Stimulated activated CD4-positive, alpha-beta T cell treated with anti-CD3 and anti-CD28 coated beads, Interleukin-1b, Interleukin-23, amount 100 ng/mL, for 24 hours (primary cell): Measurements from ENCODE around the gene ECD.
A peak's percentile ranks its signal among the peaks of the same experiment; 100 is the strongest.

Experiments used
- DNase-seq, 4 experiments: peaks; one replicate each; pipeline ENCODE4 v3.0.0-alpha.2; 2020; ENCODE audit warnings: low read depth in 4 of 4, low spot score in 1 of 4

Gene ECD

DNA sequence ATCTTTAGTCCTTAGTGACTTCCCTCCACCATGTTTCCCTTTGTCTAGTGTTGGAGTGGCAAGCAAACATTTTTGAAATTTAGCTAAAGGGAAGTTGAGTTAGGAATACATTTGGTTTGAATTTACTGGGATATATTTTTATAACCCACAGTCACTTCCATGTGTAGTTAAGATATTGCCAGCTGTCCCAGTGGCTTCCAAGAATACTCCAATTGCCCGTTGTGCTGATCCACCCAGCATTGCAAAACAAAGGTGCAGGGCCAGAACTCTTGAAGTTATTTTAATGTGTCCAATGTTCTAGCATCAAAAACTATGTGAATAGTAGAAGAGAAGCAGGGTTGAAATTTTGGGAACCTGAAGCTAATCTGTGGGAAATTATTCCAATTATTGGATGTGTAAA is 68.7 kb downstream of the ECD start:
- DNase-seq, result no peak

DNA sequence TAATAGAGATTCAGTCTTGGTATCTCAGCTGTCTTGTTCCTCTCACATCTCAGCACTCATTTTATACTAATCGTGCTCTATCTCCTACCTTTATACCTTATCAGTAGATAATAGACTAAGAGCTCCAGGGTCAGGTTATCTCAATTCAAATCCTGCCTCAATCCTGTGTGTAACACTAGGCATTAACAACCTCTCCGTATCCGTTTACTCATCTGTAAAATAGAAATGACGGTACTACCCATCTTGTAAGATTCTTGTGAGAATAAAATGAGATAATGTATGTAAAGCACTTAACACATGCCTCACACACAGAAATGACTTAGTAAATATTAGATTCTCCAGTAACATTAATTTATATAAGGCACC is 70.5 kb downstream of the ECD start:
- DNase-seq, result no peak

DNA sequence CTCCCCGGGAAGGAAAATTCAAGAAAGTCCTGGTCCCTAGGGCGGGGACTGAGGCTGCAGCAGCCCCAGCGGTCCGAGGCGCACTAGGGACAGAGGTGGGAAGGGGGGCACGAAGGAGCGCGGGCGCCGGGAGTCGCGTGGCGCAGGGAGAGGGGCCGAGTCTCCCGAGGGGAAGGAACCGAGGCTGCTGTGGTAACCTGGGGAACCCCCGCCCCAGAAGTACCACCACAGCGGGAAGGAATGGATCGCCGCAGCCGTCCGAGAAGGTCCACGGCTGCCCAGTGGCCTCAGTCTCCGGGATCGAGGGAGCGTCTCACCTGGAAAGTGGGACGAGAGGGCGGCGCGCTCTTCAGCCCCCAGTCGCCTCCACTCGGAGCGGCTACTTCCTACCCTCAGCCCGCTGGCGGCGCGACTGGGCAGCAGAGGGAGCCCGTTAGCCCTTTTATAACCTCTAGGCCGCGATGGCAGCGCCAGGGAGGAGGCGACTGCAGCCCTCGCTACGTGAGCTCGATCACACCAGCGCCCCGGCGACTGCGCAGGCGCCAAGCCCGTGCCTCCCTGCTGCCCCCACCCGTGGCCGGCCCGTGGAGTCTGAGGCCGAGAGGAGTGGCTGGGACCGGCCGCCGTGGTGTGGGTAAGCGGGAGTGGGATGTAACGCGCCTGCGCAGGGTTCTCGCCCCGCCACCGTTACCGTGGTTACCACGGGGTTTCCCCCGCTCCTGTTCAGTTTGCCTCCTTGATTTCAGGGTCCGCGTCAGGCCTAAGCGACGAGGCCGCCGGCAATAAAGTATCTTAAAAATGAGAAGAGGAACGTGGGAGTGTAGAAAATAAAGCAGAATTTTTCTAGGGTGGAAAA is 71.1 kb downstream of the ECD start, which contains the start of gene P4HA1:
TSS of gene P4HA1 (minus strand) at position 418 of the 856 bp plus-strand sequence. CDS start 21,983 bp downstream, outside the sequence.
- DNase-seq, result peak; percentile 96 to 98 (median 96)

DNA sequence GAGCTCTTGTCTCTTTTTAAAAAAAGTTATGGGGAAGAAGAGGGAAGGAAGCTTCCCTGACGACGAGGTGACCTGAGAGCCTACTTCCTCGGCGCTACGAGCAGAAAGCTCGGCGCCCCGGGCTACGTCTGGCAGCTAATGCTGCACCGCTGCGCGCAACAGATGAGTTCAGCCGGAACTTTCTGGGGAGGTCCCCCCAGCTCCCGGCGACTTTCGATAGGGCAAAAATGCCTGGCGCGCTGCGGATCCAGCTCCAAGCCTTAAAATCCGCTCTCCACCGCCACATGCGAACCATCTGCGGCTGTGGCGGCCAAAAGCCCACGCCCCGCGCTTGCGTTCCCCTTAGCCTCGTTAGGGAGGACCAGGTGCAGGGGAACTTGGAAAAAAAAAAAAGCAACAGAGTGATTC is 71.8 kb downstream of the ECD start:
- peak; percentile 33 to 57 (median 52) for DNase-seq

DNA sequence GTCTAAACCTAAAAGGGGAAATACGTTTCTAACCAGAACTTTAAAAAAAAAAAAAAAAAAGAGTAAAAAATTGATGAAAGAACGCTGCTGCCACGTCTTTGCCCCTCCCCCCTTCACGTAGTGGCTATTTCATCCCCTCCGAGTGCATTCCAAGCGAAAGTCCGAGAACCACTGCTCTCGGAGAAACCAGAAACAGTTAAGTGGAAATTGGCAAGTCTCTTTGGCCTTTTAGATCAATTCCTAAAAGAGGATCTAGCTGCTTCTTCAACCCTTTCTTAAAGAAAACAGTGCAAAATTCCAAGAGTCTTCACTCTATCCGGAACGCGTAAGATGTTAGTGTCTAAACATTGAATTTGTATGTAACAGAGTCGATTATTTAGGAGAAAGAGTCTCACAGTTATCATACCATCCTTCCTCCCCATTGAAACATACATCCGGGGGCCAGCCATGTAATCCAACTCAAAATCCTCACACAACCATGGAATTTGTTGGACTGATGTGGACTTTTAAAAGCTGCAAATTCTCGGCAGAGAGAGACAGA is 72.3 kb downstream of the ECD start:
- DNase-seq, result peak in 2 of 4 experiments; percentile 12 to 24

DNA sequence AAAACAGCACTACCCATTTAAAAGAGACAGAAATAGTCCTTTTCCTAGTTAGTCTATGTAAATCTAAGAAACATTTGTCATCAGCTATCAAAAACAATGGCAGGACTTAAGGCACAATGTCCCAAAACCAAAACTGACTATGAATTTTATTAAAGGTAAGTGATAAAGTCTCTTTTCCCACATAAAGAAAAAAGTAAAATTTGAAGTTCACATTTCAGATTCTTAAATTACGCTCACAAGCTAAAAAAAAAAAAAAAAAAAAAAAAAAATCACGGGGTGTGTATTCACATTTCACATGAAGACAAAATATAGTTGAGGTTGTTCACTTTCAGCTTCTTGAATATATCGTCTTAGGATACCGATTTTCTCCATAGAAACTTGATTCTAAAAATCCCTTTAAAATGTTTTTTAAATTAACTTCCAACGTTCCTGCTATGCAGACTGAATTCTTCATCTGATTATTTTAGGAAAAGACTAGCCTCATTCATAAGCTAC is 72.8 kb downstream of the ECD start:
- DNase-seq, result no peak

DNA sequence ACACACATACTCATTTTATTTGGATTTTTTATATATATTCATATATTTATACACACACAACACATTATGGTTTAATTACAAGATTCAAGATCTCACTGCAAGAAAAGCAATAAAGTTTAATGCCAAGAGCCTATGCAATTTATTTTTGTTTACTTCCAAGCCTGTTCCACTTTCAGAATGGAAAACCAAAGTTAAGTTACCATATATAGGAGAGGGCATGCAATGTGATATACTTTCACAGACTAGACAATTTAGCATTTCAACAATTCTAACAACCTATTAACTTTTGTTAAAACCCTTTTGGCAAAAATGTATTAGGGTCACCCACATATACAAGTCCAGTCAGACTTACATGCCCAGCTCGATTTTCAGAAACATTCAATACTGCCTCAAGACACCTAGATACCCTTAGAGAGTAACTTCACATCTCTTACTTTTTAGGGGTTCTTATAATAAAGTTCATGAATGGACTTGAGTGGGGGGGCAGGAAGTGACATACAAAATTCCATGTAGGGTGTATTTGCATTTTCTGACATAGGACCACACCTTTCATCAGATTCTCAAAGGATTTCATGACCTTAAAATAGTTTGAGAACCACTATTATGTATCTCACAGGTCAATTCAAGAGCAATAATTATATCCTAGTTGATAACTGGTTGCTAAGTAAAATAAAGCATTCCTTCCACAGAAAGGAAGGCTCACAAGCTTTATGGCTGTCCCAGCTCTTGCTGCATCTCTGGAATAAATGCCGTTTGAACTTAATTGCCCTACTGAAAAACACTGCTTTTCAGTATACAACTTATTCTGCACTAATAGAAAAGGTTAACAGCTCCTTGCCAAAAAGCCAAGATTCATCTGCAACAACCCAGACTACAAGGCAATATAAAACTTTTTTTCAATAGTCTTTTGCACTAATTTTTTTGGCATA is 73.6 kb downstream of the ECD start:
- no peak for DNase-seq

DNA sequence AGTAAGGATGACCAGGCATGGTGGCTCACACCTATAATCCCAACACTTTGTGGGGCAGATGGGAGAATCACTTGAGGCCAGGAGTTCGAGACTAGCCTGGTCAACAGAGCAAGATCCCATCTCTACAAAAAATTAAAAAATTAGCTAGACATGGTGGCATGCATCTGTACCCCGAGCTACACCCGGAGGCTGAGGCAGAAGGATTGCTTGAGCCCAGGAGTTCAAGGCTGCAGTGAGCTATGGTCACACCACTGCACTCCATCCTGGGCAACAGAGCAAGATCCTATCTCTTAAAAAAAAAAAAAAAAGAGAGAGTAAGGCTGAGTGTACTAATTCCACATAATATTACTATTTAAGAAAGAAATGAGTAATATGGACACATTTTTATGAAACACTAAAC is 75.0 kb downstream of the ECD start:
- no peak for DNase-seq

DNA sequence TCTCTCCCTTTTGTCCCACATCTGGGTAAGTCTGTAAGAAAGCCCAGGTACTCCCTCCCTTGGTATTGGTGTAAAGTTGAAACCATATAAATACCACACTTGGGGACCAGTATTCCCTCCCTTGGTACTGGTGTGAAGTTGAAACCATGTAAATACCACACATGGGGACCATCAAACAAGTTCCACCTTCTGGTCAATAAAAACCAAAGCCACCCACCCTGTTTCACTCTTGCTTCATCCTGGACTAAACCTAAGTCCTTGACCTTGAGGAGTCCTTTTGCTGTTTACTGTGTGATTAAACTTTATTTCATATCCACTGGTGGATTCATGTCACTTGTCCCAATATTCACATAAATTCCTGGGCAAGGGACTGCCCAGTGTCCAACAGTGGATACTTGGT is 79.5 kb downstream of the ECD start:
- DNase-seq, result no peak

DNA sequence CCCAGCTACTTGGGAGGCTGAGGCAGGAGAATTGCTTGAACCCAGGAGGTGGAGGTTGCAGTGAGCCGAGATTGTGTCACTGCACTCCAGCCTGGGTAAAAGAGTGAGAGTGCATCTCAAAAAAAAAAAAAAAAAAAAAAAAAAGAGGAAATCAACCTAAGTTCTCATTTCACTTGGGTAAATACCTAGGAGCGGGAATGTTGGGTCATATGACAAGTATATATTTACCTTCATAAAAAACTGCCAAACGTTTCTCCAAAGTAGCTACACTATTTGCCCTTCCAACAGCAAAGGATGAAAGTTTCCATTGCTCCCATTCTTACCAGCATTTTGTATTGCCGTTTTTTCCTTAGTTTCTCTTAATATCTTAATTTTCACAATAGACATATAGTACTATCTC is 81.0 kb downstream of the ECD start:
- DNase-seq, result no peak

DNA sequence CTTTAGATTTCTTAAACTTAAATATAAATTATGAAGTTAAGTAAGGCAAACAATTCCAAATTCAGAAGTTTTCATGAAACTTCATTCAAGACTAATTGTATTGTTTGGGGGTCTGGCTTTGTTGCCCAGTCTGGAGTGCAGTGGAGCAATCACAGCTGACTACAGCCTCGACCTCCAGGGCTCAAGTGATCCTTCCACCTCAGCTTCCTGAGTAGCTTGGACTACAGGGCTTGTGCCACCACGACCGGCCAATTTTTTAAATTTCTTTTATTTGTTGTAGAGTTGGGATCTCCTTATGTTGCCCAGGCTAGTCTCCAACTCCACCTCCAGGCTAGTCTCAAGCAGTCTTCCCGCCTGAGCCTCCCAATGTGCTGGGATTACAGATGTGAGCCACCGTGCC is 83.6 kb downstream of the ECD start:
- DNase-seq, result no peak
